ENCODE results near the gene COL4A2.

The COL4A2 gene

GRCh38 chr13:110503979-110504499 lies 197.0 kb downstream of the COL4A2 start:
- DNase-seq: no peak

DNA sequence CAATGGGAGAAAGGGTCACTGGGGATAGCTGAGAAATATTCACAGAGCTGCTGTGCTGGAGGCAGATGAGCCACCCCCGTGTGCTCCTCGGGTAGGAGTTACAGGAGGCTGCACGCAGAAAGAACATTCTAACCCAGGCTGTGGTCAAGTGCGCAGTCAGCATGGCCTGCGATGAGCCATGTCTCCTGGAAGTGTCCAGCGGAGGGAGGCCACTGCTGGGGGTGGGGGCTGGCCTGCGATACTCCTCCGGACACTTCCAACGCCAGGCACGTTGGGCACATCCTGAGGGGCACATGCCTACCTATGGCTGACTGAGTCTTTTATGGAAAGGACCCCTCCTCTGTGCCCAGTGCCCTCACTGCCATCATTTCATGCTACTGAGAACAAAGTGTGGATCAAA lies 198.5 kb downstream of the COL4A2 start:
- no peak for DNase-seq

GRCh38 chr13:110506396-110506795 lies 199.3 kb downstream of the COL4A2 start:
- no peak for DNase-seq

DNA sequence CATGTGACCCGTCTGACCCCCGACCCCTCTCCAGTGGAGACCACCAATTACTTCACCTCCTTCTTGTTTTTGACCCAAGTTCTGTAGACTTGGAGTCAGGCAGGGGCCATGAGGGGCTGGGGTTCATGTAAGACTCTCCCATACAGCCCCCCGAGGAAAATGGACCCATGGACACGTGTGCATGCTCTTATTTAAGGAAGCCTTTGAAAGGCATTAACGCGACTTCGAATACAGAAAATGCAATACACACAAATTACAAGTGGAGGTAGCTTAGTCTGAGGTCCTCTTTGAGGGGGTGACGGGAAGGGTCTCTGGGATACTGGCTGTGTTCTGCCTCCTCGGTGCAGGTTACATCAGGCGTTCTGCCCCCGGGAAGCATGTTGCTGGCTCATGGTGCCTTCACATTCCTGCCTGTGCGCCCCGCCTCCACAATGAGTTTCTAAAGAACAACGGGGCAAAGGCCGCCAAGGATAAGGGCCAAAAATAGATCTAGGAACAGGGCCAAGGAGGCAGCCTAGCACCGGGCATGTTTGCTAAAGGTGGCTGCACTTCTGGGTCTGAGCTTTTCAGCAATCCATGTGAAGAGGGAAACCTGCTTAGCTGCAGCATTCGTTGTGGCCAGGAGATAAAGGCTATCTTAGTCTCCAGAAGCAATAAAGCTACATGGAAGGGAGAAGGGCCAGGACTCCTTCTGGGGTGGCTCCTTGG lies 199.9 kb downstream of the COL4A2 start:
- DNase-seq: no peak

DNA sequence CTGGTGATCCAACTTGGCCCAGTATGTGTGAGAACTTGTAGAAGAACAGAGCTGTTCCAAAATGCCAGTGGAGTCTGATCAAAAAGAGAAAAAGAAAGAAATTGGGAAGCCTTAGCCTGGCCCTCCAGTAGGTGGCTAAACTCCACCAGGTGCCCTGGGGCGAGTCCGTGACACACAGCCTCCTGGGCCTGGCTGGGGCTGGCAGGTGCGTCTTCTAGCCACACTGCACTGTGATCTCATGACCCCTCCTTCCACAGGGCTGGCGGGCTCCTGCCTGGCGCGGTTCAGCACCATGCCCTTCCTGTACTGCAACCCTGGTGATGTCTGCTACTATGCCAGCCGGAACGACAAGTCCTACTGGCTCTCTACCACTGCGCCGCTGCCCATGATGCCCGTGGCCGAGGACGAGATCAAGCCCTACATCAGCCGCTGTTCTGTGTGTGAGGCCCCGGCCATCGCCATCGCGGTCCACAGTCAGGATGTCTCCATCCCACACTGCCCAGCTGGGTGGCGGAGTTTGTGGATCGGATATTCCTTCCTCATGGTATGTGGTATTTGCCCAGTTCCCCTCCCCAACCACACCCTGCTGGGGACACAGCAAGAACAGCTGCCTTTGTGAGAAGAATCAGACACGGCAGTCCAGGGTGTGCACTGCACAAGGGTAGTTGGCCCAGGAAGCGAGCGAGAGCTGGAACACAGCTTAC lies 200.7 kb downstream of the COL4A2 start:
- DNase-seq: no peak

- DNase-seq: no peak
Observed at GRCh38 chr13:110509478-110509926, 202.4 kb downstream of the COL4A2 start.

DNA sequence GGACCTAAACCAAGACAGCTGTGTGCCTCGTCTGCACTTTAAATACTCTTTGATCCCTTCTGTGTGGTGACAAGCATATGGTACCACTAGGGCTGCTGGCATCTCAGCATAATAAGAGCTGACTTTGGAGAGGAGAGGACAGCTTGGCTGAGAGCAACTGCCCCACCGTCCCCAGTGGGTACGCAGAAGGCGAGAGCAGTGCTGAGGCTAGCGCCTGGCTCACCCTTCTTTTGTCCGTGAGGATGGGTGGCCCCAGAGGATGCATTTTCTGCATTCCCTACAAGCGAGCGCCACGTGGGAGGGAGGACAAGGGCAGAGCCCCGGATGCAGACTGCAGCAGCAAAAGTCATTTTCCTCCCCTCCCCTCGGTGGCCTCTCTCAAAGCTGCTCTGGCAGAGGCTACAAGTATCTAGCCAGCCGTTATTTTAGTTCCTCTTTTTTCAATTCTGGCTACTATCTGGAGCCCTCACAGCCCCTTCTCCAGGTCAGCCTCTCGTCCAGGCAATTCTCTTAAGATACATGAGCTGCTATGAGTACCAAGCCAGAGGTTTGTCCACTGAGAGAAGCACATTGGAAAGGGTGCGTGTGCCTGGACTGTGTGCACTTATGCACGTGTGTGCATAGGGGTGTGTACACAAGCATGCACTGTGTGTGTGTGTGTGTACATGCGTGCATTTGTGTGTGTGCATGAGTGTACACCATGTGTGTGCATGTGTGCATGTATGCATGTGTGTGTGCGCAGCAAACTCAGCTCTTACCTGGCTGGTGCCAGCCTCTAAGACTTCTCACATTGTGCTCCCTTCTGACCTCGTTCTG lies 203.1 kb downstream of the COL4A2 start:
- DNase-seq: no peak

- no peak for DNase-seq
Observed at GRCh38 chr13:110511509-110512181, 204.6 kb downstream of the COL4A2 start.

- DNase-seq: no peak
Observed at GRCh38 chr13:110512198-110512740, 205.2 kb downstream of the COL4A2 start.

DNA sequence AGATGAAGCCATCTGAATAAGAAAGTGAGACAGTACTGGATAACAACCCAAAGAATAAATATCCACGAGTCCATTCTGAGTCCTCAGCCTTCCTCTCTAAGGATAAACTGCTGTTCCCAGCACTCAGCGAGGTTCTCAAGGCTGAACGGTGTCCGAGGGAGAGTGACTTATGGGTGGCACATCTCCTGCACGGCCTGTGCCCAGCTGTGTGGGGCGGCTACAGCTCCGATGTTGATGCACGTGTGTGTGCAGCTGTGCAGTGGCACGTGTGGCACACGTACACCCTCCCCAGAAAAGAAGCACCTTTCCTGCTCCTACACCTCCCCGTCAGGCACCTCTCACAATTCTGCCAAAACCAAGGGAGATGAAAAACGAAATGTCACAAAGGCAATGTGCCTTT lies 209.4 kb downstream of the COL4A2 start:
- DNase-seq: no peak

DNA sequence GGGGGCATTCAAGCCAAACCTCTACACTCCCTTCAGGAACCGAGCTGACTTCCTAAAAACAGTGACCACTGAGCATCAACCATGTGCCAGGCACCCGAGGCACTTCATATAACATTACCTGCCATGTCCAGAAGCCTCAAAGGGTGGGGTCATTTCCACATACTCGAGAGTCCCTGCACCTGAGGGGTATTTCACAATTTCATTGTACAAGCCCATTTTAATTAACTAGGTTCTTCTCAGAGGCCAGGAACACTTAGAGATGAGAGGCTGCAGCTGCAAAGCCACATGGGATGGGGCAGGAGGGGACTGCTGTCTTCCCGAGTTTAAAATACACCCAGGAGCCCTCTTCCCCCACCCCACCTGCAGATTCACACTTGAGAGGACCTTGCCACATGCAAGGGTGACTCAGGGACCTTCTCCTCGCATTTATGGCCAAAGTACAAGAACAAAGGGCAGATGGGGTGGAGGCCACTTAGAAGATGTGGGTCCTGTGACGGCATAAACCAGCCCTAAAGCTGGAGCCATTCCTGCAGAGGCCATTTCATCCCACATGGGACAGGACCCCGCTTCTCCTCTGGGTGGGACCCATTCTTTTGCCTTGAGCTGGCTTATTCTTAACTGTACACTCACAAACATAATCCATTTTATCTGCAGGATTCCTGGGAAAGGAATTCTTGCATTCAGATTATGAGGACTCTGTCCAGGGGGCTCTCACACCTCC lies 210.6 kb downstream of the COL4A2 start:
- no peak for DNase-seq

GRCh38 chr13:110518226-110518525 lies 211.1 kb downstream of the COL4A2 start:
- no peak for DNase-seq

DNA sequence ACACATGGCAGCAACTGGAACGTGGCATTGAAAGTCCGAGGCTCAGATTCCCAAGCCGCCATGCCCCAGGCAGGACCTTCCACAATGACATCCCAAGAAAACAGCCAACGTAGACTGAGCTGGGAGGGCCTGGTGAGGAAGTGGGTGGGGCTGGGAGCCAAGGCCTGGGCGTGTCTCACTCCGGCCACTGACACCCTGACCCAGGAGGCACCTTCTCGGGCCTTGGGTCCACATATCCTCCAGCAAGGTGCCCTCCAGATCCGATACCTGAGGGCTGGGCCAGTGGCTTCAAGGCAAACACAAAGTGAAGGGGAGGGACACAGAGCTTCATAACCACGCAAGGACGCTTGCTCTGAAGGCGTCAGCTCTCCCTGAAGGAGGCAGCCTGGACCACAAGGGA lies 211.5 kb downstream of the COL4A2 start:
- DNase-seq: no peak

DNA sequence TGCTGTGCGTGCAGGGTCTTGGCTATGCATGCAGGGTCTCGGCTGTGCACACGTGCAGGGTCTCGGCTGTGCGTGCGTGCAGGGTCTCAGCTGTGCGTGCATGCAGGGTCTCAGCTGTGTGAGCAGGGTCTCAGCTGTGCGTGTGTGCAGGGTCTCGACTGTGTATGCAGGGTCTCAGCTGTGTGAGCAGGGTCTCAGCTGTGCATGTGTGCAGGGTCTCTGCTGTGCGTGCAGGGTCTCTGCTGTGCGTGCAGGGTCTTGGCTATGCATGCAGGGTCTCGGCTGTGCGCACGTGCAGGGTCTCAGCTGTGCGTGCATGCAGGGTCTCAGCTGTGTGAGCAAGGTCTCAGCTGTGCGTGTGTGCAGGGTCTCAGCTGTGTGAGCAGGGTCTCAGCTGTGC lies 212.0 kb downstream of the COL4A2 start:
- no peak for DNase-seq

DNA sequence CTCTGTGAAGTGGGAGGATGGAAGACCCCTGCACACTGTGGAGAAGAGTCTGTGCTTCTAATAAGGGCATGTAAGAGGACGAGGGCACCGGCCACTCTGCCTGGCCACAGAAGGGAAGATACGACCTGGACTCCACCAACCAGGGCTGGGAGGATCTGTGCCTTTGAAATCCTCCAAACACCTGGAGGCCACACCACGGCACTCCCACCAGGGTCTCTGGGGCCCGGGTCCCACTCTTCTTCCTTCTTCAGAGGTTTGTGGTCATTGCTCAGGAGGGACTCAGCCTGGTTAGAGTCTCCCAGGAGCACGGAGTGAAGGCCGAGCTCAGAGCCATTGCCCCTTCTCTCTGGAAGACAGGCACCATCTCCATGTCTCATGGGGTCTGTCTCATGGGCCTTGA lies 212.4 kb downstream of the COL4A2 start:
- no peak for DNase-seq

- no peak for DNase-seq
Observed at GRCh38 chr13:110520431-110521295, 213.6 kb downstream of the COL4A2 start.

GRCh38 chr13:110521296-110521680 lies 214.2 kb downstream of the COL4A2 start:
- no peak for DNase-seq

- DNase-seq: no peak
Observed at GRCh38 chr13:110521946-110522345, 214.9 kb downstream of the COL4A2 start.

DNA sequence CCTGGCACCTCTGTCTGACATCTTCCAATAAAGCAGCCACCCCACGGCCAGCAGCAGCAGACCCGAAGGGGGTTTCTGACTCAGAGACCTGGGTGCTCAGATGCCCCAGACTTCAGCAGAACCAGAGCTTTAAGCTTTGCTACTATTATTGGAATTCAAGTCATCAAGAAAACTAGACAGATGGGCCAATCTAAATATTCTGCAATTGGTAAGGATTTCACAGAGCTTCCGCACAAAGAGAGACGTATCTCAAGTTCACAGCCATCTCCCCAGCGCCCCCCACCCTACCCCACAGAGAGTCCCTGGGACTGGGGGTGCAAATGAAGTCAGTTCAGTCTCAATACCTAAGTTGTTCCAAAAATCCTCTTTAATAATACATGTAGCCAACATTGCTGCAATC lies 215.6 kb downstream of the COL4A2 start:
- DNase-seq: no peak

GRCh38 chr13:110523180-110523579 lies 216.1 kb downstream of the COL4A2 start:
- DNase-seq: no peak
